A549 (cell line): ENCODE results near the gene PRRG3. TPM values are rescaled to one million over a fixed set of nuclear protein-coding genes. Genes with fewer than 3 reads are reported as not detected.

Experiments used
- ATAC-seq, 2 experiments: fragments of 200-7000 bp in 1 of 2; fragments of >200 bp in 1 of 2; cut with Nextera tagmentation in 1 of 2; cut with Tn5 transposase in 1 of 2; 3 replicates each; pipeline versions ENCODE4 v1.8.0 to v1.9.1; 2018 to 2020; ENCODE audit warnings: mild to moderate bottlenecking in 1 of 2, moderate library complexity in 1 of 2
- CTCF ChIA-PET: fragments of 300-600 bp; sonication (Branson Sonifier 250); formaldehyde crosslinking; extraction: SDS; loops from one replicate; lab custom pipeline; 2021; ENCODE audit warnings: antibody characterized with exemption, inconsistent platforms; lab: Yijun Ruan, JAX
- POLR2A ChIA-PET: fragments of 350-600 bp; formaldehyde crosslinking; extraction: SDS; loops from one replicate; lab custom pipeline; 2021; ENCODE audit warnings: antibody characterized with exemption, inconsistent platforms; lab: Yijun Ruan, JAX
- DNase-seq, 2 experiments: peaks; one replicate each; pipeline versions ENCODE4 v3.0.0 to v3.0.0-alpha.2; 2011 to 2016; ENCODE audit warnings: low read depth in 1 of 2, low spot score in 1 of 2
- FAIRE-seq: peaks from 2 replicates; lab custom pipeline; 2011; peaks lifted over from hg19 to GRCh38; lab: Jason Lieb, UNC
- H3K27ac ChIP-seq, 2 experiments: fragments of >200 bp; sonication (Bioruptor Twin); formaldehyde crosslinking; 3 replicates each; pipeline ENCODE4 v1.5.1; 2016 to 2017
- H3K4me1 ChIP-seq: fragments of >200 bp; sonication (Bioruptor Twin); formaldehyde crosslinking; 3 replicates; pipeline ENCODE4 v1.6.1; 2016
- H3K4me2 ChIP-seq: fragments of >200 bp; sonication (Bioruptor Twin); formaldehyde crosslinking; 3 replicates; pipeline ENCODE4 v1.6.1; 2016
- H3K4me3 ChIP-seq: fragments of >200 bp; sonication (Bioruptor Twin); formaldehyde crosslinking; 3 replicates; pipeline ENCODE4 v1.5.1; 2016
- H3K9me3 ChIP-seq: fragments of >200 bp; sonication (Bioruptor Twin); formaldehyde crosslinking; 3 replicates; pipeline ENCODE4 v1.6.1; 2016
- ATOH8 ChIP-seq: fragments of 250-450 bp; sonication (Bioruptor Pico); IDR thresholded peaks from 2 replicates; pipeline ENCODE4 v1.5.0; 2020; ENCODE audit warnings: low read depth, mild to moderate bottlenecking, moderate library complexity
- BHLHE40 ChIP-seq: IDR thresholded peaks from 2 replicates; pipeline ENCODE4 v1.6.1; 2012; ENCODE audit warnings: low read depth, low read length, inconsistent platforms
- CBX2 ChIP-seq: fragments of 200-600 bp; sonication (generic); IDR thresholded peaks from 2 replicates; pipeline ENCODE4 v1.6.1; 2016; ENCODE audit warnings: low read depth, mild to moderate bottlenecking, borderline replicate concordance
- E2F6 ChIP-seq: IDR thresholded peaks from 2 replicates; pipeline ENCODE4 v1.6.1; 2012; ENCODE audit warnings: low read depth, borderline replicate concordance
- EHF ChIP-seq: fragments of 250-450 bp; sonication (Bioruptor Pico); IDR thresholded peaks from 2 replicates; pipeline ENCODE4 v1.5.0; 2020; ENCODE audit warnings: mild to moderate bottlenecking
- EHMT2 ChIP-seq: fragments of 200-600 bp; sonication (generic); IDR thresholded peaks from 2 replicates; pipeline ENCODE4 v1.6.1; 2016; ENCODE audit warnings: antibody characterized with exemption, low read depth, mild to moderate bottlenecking, moderate library complexity
- FOSB ChIP-seq: fragments of 250-450 bp; sonication (Bioruptor Pico); IDR thresholded peaks from 2 replicates; pipeline ENCODE4 v1.5.0; 2020; ENCODE audit warnings: mild to moderate bottlenecking, moderate library complexity
- FOSL2 ChIP-seq, 2 experiments: fragments of 450-650 bp in 1 of 2; fragments of >200 bp in 1 of 2; sonication (Bioruptor Twin) in 1 of 2; formaldehyde crosslinking; IDR thresholded peaks; 2 replicates each; pipeline versions ENCODE4 v1.5.0 to v1.6.1; 2016 to 2020; ENCODE audit warnings: mild to moderate bottlenecking in 1 of 2, moderate library complexity in 1 of 2
- GATA3 ChIP-seq: IDR thresholded peaks from 2 replicates; pipeline ENCODE4 v1.6.1; 2012; ENCODE audit warnings: borderline replicate concordance
- HES2 ChIP-seq: fragments of >200 bp; sonication (Bioruptor Twin); formaldehyde crosslinking; IDR thresholded peaks from 2 replicates; pipeline ENCODE4 v1.6.1; 2016
- HEYL ChIP-seq: fragments of 250-450 bp; sonication (Bioruptor Pico); IDR thresholded peaks from 2 replicates; pipeline ENCODE4 v1.8.0; 2021; ENCODE audit warnings: mild to moderate bottlenecking, moderate library complexity
- HOXB13 ChIP-seq: fragments of 250-450 bp; sonication (Bioruptor Pico); IDR thresholded peaks from 2 replicates; pipeline ENCODE4 v1.5.0; 2020; ENCODE audit warnings: low read depth, mild to moderate bottlenecking, moderate library complexity
- KDM1A ChIP-seq: fragments of 200-600 bp; sonication (generic); IDR thresholded peaks from 2 replicates; pipeline ENCODE4 v1.6.1; 2016; ENCODE audit warnings: low read depth, mild to moderate bottlenecking
- MAFK ChIP-seq: fragments of 450-650 bp; IDR thresholded peaks from 2 replicates; pipeline ENCODE4 v1.6.1; 2014; ENCODE audit not compliant: partially characterized antibody
- MAZ ChIP-seq: fragments of 150-350 bp; IDR thresholded peaks from 2 replicates; pipeline ENCODE4 v1.6.1; 2014; ENCODE audit warnings: antibody characterized with exemption, low read depth, low read length, borderline replicate concordance
- MYC ChIP-seq: IDR thresholded peaks from 2 replicates; pipeline ENCODE4 v1.6.1; 2012; ENCODE audit warnings: mild to moderate bottlenecking, inconsistent platforms, low read length, improper control_type of control experiment, borderline replicate concordance
- NFE2L2 ChIP-seq: fragments of 150-350 bp; conservative IDR thresholded peaks from 2 replicates; pipeline ENCODE4 v1.6.1; 2014; ENCODE audit warnings: low read length
- NPAS2 ChIP-seq: fragments of 250-450 bp; sonication (Bioruptor Pico); IDR thresholded peaks from 2 replicates; pipeline ENCODE4 v1.8.0; 2022; ENCODE audit warnings: mild to moderate bottlenecking, moderate library complexity, borderline replicate concordance
- POLR2A ChIP-seq: IDR thresholded peaks from 2 replicates; pipeline ENCODE4 v1.6.1; 2012; ENCODE audit warnings: mild to moderate bottlenecking, low read length
- RCOR1 ChIP-seq: fragments of 150-350 bp; IDR thresholded peaks from 2 replicates; pipeline ENCODE4 v1.6.1; 2014; ENCODE audit warnings: antibody characterized with exemption, low read length, low read depth
- REST ChIP-seq: fragments of 200-600 bp; sonication (generic); IDR thresholded peaks from 2 replicates; pipeline ENCODE4 v1.6.1; 2016; ENCODE audit warnings: antibody characterized with exemption, mild to moderate bottlenecking, moderate library complexity
- SMC3 ChIP-seq: fragments of >200 bp; sonication (Bioruptor Twin); formaldehyde crosslinking; IDR thresholded peaks from 3 replicates; pipeline ENCODE4 v1.6.1; 2018; ENCODE audit warnings: inconsistent platforms
- TFCP2L1 ChIP-seq: fragments of 250-450 bp; sonication (Bioruptor Pico); IDR thresholded peaks from 2 replicates; pipeline ENCODE4 v1.5.0; 2021; ENCODE audit warnings: mild to moderate bottlenecking
- ZC3H11A ChIP-seq: fragments of 450-650 bp; IDR thresholded peaks from 2 replicates; pipeline ENCODE4 v1.6.1; 2014; ENCODE audit warnings: antibody characterized with exemption, mild to moderate bottlenecking
- WGBS: methylation state at CpG from one replicate; pipeline ENCODE4 v1.1.6; 2017; ENCODE audit errors: missing lambda C conversion rate; 5-methylcytosine and 5-hydroxymethylcytosine counted together
- polyA plus RNA-seq, 4 experiments: library from polyadenylated mRNA; depleted of rRNA in 3 of 4; stranded (reverse); fragments of >200 nt; fragmentation: RNase III in 1 of 4; extraction: RNeasy Plus Mini Kit Qiagen cat#74134 plus additional on column Dnase treatment in 1 of 4; gene quantifications; 2 replicates in 3 of 4; 3 replicates in 1 of 4; pipeline ENCODE4 v1.2.3, GENCODE V29; 2011 to 2017

The PRRG3 gene
- polyA plus RNA-seq, 2 of the 4 experiments (the other 2 are of a cell fraction): not detected

GRCh38 chrX:151700581-151700980, 5.3 kb downstream of the PRRG3 start:
- 49% methylated on average over 4 of the region's 16 CpGs for whole genome bisulfite sequencing

GRCh38 chrX:151701071-151701470, 5.8 kb downstream of the PRRG3 start:
- H3K4me3 ChIP-seq: no peak overlapping the region
- no peak for TF ChIP-seq REST
- TF ChIP-seq POLR2A: no peak
- TF ChIP-seq MAZ: no peak
- no peak for TF ChIP-seq HOXB13
- no peak for TF ChIP-seq ATOH8 (CRISPR knock-in tag)
- no peak for TF ChIP-seq EHMT2
- TF ChIP-seq MYC: no peak
- no peak for TF ChIP-seq ZC3H11A
- no peak for TF ChIP-seq MAFK
- ATAC-seq: no peak
- CTCF ChIA-PET: no interaction called here
- no peaks in the 10 kb centered on the region for H3K4me1 ChIP-seq
- no peak overlapping the region for H3K27ac ChIP-seq
- H3K4me2 ChIP-seq: no peak overlapping the region
- no peak for FAIRE-seq
- 86% methylated on average over 1 of the region's 4 CpGs for WGBS
- POLR2A ChIA-PET: no interaction called here
- no peak for DNase-seq
- H3K9me3 ChIP-seq: no peaks in the 10 kb centered on the region

More at GRCh38 chrX:151700581-151700980, 5.3 kb downstream of the PRRG3 start:
- no peak for ATAC-seq
- ChIA-PET CTCF (no interaction called here), POLR2A (no interaction called here)
- Histone ChIP-seq H3K4me3 (no peak overlapping the region), H3K9me3 (no peaks in the 10 kb centered on the region), H3K4me2 (no peak overlapping the region), H3K4me1 (no peaks in the 10 kb centered on the region), H3K27ac (no peak overlapping the region)
- TF ChIP-seq EHF (CRISPR knock-in tag) (no peak), REST (no peak), KDM1A (no peak), HEYL (CRISPR knock-in tag) (no peak), NFE2L2 (no peak), FOSL2 (IDR thresholded peaks at IDR 0.05) (no peak), FOSL2 (CRISPR knock-in tag; IDR thresholded peaks at IDR 0.05) (no peak), ATOH8 (CRISPR knock-in tag) (no peak), HES2 (no peak), CBX2 (no peak), GATA3 (no peak), FOSB (CRISPR knock-in tag) (no peak), BHLHE40 (no peak), TFCP2L1 (no peak), SMC3 (no peak), NPAS2 (no peak), E2F6 (no peak), RCOR1 (no peak)
- DNase-seq: no peak
- FAIRE-seq: no peak
